ENCODE measurements around the gene YWHAQ. TPM values are rescaled to one million over a fixed set of nuclear protein-coding genes. Genes with fewer than 3 reads are reported as not detected.

YWHAQ gene
- total RNA-seq, 2 donors from 2014 or later: 139 to 204 TPM

DNA sequence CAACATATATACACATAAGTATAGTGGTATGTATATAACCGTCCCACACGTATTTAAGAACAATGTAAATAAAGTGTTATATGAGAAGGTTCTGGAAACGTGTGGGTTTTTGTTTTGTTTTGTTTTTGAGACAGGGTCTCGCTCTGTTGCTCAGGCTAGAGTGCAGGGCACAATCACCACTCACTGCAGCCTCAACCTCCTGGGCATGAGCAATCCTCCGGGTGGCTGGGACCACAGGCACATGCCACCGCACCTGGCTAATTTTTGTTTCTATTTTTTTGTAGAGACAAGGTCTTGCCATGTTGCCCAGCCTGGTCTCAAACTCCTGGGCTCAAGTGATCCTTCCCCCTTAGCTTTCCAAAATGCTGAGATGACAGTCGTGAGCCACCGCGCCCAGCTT is 81.4 kb downstream of the YWHAQ start:
- Histone ChIP-seq H3K4me1 (peaks cover 3 to 93% of the 10 kb centered on the region in 2 donors), H3K9me3 (no peaks in the 10 kb centered on the region), H3K27ac (peak overlapping the region in 1 of 2 donors; percentile 11), H3K4me3 (no peak overlapping the region), H3K27me3 (no peaks in the 10 kb centered on the region), H3K36me3 (no peaks in the 10 kb centered on the region)
- DNase-seq (ENCODE audit: low spot score): no peak
- TF ChIP-seq, protein P1, sequence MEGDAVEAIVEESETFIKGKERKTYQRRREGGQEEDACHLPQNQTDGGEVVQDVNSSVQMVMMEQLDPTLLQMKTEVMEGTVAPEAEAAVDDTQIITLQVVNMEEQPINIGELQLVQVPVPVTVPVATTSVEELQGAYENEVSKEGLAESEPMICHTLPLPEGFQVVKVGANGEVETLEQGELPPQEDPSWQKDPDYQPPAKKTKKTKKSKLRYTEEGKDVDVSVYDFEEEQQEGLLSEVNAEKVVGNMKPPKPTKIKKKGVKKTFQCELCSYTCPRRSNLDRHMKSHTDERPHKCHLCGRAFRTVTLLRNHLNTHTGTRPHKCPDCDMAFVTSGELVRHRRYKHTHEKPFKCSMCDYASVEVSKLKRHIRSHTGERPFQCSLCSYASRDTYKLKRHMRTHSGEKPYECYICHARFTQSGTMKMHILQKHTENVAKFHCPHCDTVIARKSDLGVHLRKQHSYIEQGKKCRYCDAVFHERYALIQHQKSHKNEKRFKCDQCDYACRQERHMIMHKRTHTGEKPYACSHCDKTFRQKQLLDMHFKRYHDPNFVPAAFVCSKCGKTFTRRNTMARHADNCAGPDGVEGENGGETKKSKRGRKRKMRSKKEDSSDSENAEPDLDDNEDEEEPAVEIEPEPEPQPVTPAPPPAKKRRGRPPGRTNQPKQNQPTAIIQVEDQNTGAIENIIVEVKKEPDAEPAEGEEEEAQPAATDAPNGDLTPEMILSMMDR (IDR thresholded peaks at IDR 0.05): no peak

DNA sequence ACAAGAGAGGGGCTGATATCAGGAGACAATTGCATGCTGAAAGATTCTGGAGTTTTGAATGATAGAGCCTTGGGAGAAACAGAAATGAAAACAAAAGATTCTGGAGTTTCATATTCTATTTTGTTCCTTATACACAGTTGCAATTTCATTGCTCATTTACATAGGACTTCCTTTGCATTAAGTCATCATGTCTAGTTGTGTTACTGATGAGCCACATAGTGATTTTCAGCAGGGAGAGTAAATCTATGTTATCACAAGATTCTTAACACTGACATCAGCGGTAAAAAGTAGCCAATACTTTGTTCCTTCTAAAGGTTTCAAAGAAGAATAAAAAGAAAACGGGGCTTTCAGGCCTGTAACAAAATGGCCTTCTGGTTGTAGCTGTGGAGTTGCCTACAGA is 82.3 kb downstream of the YWHAQ start:
- no peaks in the 10 kb centered on the region for H3K9me3 ChIP-seq
- no peak overlapping the region for H3K27ac ChIP-seq
- H3K36me3 ChIP-seq: no peaks in the 10 kb centered on the region
- TF ChIP-seq, protein P1 (IDR thresholded peaks at IDR 0.05): no peak
- no peak for DNase-seq (ENCODE audit: low spot score)
- no peak overlapping the region for H3K4me3 ChIP-seq
- peaks cover 3 to 87% of the 10 kb centered on the region in 2 donors for H3K4me1 ChIP-seq
- no peaks in the 10 kb centered on the region for H3K27me3 ChIP-seq

- DNase-seq (ENCODE audit: low spot score): no peak
- Histone ChIP-seq H3K4me1 (peaks cover 3 to 77% of the 10 kb centered on the region in 2 donors), H3K27me3 (no peaks in the 10 kb centered on the region), H3K9me3 (no peaks in the 10 kb centered on the region), H3K4me3 (no peak overlapping the region), H3K27ac (no peak overlapping the region), H3K36me3 (no peaks in the 10 kb centered on the region)
- TF ChIP-seq, protein P1 (IDR thresholded peaks at IDR 0.05): no peak
These were observed 83.4 kb downstream of the YWHAQ start for GRCh38 chr2:9547262-9547991.

DNA sequence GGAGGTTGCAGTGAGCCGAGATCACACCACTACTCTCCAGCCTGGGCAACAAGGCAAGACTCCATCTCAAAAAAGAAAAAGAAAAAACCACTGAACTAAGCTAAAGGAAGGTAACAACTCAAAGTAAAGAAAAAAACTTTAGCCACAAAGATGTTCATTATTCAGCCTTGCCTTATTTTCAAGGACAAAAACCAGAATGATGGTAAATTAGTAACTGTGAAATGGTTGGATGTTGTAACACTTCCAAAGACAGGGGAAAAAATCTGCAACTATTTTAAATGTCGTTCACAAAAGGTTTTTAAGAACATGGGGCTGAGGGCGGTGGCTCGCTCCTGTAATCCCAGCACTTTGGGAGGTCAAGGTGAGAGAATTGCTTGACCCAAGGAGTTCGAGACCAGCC is 85.3 kb downstream of the YWHAQ start:
- Histone ChIP-seq H3K4me1 (peaks cover 0 to 59% of the 10 kb centered on the region in 2 donors), H3K4me3 (no peak overlapping the region), H3K9me3 (no peaks in the 10 kb centered on the region), H3K27me3 (no peaks in the 10 kb centered on the region), H3K36me3 (no peaks in the 10 kb centered on the region), H3K27ac (no peak overlapping the region)
- TF ChIP-seq, protein P1 (IDR thresholded peaks at IDR 0.05): no peak
- DNase-seq (ENCODE audit: low spot score): no peak

- H3K4me1 ChIP-seq: peaks cover 0 to 51% of the 10 kb centered on the region in 2 donors
These were observed 87.2 kb downstream of the YWHAQ start for GRCh38 chr2:9543557-9543956.

More at GRCh38 chr2:9543557-9543956, 87.2 kb downstream of the YWHAQ start:
- TF ChIP-seq, protein P1 (IDR thresholded peaks at IDR 0.05): no peak
- Histone ChIP-seq H3K27me3 (no peaks in the 10 kb centered on the region), H3K4me3 (no peak overlapping the region), H3K9me3 (no peaks in the 10 kb centered on the region), H3K27ac (no peak overlapping the region), H3K36me3 (no peaks in the 10 kb centered on the region)
- no peak for DNase-seq (ENCODE audit: low spot score)

Data from right atrium auricular region (tissue), 2 donors.